HCT116 (cell line): ENCODE results near the gene TEPSIN. TPM values are rescaled to one million over a fixed set of nuclear protein-coding genes. Genes with fewer than 3 reads are reported as not detected.

Experiments used
- ATAC-seq: fragments of 200-7000 bp; cut with Tn5 transposase; 2 replicates; pipeline ENCODE4 v1.9.1; 2020; ENCODE audit warnings: mild to moderate bottlenecking, moderate library complexity
- BruUV-seq: library from RNA; stranded (reverse); fragments of 400-500 nt; replicated peaks from 2 replicates; lab custom pipeline; 2021; lab: Mats Ljungman, UMichigan
- CTCF ChIA-PET: fragments of 300-600 bp; sonication (Branson Sonifier 250); formaldehyde crosslinking; loops from one replicate; lab custom pipeline; 2021; ENCODE audit warnings: antibody characterized with exemption; lab: Charles Lee
- POLR2A ChIA-PET: fragments of 300-600, 350-600 bp; sonication (Branson Sonifier 250); formaldehyde crosslinking; loops from one replicate; lab custom pipeline; 2021; ENCODE audit warnings: antibody characterized with exemption; lab: Charles Lee
- RAD21 ChIA-PET, 2 experiments: fragments of 300-600 bp; sonication (Branson Sonifier 250); formaldehyde crosslinking; loops; one replicate each; lab custom pipeline; 2023; ENCODE audit warnings: low total read pairs in 2 of 2; ENCODE audit not compliant: uncharacterized antibody in 2 of 2, unreplicated experiment in 2 of 2, low non-redundant PET in 1 of 2; lab: Charles Lee
- DNase-seq: peaks from one replicate; pipeline ENCODE4 v3.0.0-alpha.2; 2010; ENCODE audit warnings: low read depth, low spot score
- H2AFZ ChIP-seq: fragments of 200-600 bp; shearing (Covaris generic), sonication (generic); 2 replicates; pipeline ENCODE4 v1.6.1; 2017; ENCODE audit warnings: low read depth, mixed run types, mixed read lengths, antibody characterized with exemption, low read length; ENCODE audit not compliant: poor library complexity, severe bottlenecking
- H3K27ac ChIP-seq: 2 replicates; pipeline ENCODE4 v1.5.1; 2012; ENCODE audit warnings: low read depth, low read length
- H3K27me3 ChIP-seq: fragments of 200-600 bp; sonication (generic); 2 replicates; pipeline ENCODE4 v1.6.1; 2016; ENCODE audit warnings: mixed run types, low read length, mixed read lengths; ENCODE audit not compliant: insufficient read depth
- H3K36me3 ChIP-seq, 2 experiments: fragments of 200-500 bp in 1 of 2; fragments of 200-600 bp in 1 of 2; sonication (Bioruptor generic) in 1 of 2; sonication (generic) in 1 of 2; 2 replicates each; pipeline versions ENCODE4 v1.5.1 to v1.6.1; 2014 to 2016; ENCODE audit warnings: low read length in 2 of 2, inconsistent platforms in 1 of 2, mixed read lengths in 1 of 2, mixed run types in 1 of 2; ENCODE audit not compliant: insufficient read depth in 2 of 2, control insufficient read depth in 1 of 2
- H3K4me1 ChIP-seq, 2 experiments: fragments of 200-600 bp in 1 of 2; sonication (generic) in 1 of 2; 2 replicates each; pipeline versions ENCODE4 v1.5.1 to v1.6.1; 2012 to 2017; ENCODE audit warnings: low read length in 2 of 2, inconsistent platforms in 1 of 2, mild to moderate bottlenecking in 1 of 2, mixed read lengths in 1 of 2, mixed run types in 1 of 2, moderate library complexity in 1 of 2; ENCODE audit not compliant: insufficient read depth in 2 of 2, control insufficient read depth in 1 of 2
- H3K4me2 ChIP-seq: fragments of 200-600 bp; sonication (generic); 2 replicates; pipeline ENCODE4 v1.6.1; 2017; ENCODE audit warnings: mixed run types, low read length, mixed read lengths
- H3K4me3 ChIP-seq, 2 experiments: fragments of 200-600 bp in 1 of 2; sonication (generic) in 1 of 2; replicated peaks in 1 of 2; 2 replicates each; pipeline ENCODE4 v1.5.1; 2011 to 2016; ENCODE audit warnings: low read length in 2 of 2, control low read depth in 1 of 2, low read depth in 1 of 2, mild to moderate bottlenecking in 1 of 2, mixed read lengths in 1 of 2, mixed run types in 1 of 2
- H3K79me2 ChIP-seq: fragments of 200-600 bp; sonication (generic); 2 replicates; pipeline ENCODE4 v1.6.1; 2017; ENCODE audit warnings: mild to moderate bottlenecking, mixed run types, low read length, moderate library complexity, mixed read lengths; ENCODE audit not compliant: insufficient read depth
- H3K9ac ChIP-seq: fragments of 200-600 bp; sonication (generic); 2 replicates; pipeline ENCODE4 v1.6.1; 2016; ENCODE audit warnings: low read length, mixed read lengths
- H3K9me2 ChIP-seq: fragments of 200-600 bp; sonication (generic), shearing (Covaris generic); 2 replicates; pipeline ENCODE4 v1.6.1; 2017; ENCODE audit warnings: mixed run types, mild to moderate bottlenecking, moderate library complexity; ENCODE audit not compliant: insufficient read depth
- H3K9me3 ChIP-seq, 2 experiments: fragments of 200-500 bp in 1 of 2; fragments of 200-600 bp in 1 of 2; sonication (Bioruptor generic) in 1 of 2; sonication (generic) in 1 of 2; 2 replicates each; pipeline ENCODE4 v1.6.1; 2014 to 2017; ENCODE audit warnings: low read length in 2 of 2, mixed read lengths in 2 of 2, inconsistent platforms in 1 of 2, low read depth in 1 of 2, mild to moderate bottlenecking in 1 of 2, mixed run types in 1 of 2, moderate library complexity in 1 of 2; ENCODE audit not compliant: control insufficient read depth in 1 of 2, insufficient read depth in 1 of 2
- H4K20me1 ChIP-seq: fragments of 200-600 bp; sonication (generic), shearing (Covaris generic); 2 replicates; pipeline ENCODE4 v1.6.1; 2017; ENCODE audit warnings: mixed run types, mild to moderate bottlenecking, moderate library complexity; ENCODE audit not compliant: insufficient read depth
- ATF3 ChIP-seq: IDR thresholded peaks from 2 replicates; pipeline ENCODE4 v1.6.1; 2012
- EGR1 ChIP-seq: IDR thresholded peaks from 2 replicates; pipeline ENCODE4 v1.6.1; 2012; ENCODE audit warnings: low read depth
- EZH2phosphoT487 ChIP-seq: fragments of 200-600 bp; IDR thresholded peaks from 2 replicates; pipeline ENCODE4 v1.6.1; 2018; ENCODE audit warnings: antibody characterized with exemption, borderline replicate concordance
- FOSL1 ChIP-seq: IDR thresholded peaks from 2 replicates; pipeline ENCODE4 v1.6.1; 2012; ENCODE audit warnings: low read depth
- JUND ChIP-seq: IDR thresholded peaks from 2 replicates; pipeline ENCODE4 v1.6.1; 2012
- SIN3A ChIP-seq: IDR thresholded peaks from 2 replicates; pipeline ENCODE4 v1.6.1; 2012; ENCODE audit warnings: low read depth
- SP1 ChIP-seq: IDR thresholded peaks from 2 replicates; pipeline ENCODE4 v1.6.1; 2012; ENCODE audit warnings: low read depth
- SRF ChIP-seq: IDR thresholded peaks from 2 replicates; pipeline ENCODE4 v1.6.1; 2012; ENCODE audit warnings: low read depth
- ZBTB33 ChIP-seq: IDR thresholded peaks from 2 replicates; pipeline ENCODE4 v1.6.1; 2011; ENCODE audit warnings: mild to moderate bottlenecking, low read length, moderate library complexity; ENCODE audit not compliant: insufficient replicate concordance; ENCODE audit errors: extremely low read depth
- ZNF274 ChIP-seq: fragments of 200-500 bp; sonication (Bioruptor generic); IDR thresholded peaks from 2 replicates; pipeline ENCODE4 v1.6.1; 2014; ENCODE audit warnings: mild to moderate bottlenecking, low read depth, low read length, inconsistent platforms
- intact Hi-C: fragments of 100-400 bp; cut with micrococcal nuclease; formaldehyde crosslinking; loops from 2 replicates; pipeline ENCODE4 v1.10.0; 2022
- total RNA-seq: library from RNA; stranded (reverse); gene quantifications from one replicate; pipeline ENCODE4 v1.2.1, GENCODE V29; 2021; ENCODE audit not compliant: unreplicated experiment

The TEPSIN gene
- total RNA-seq, 1 experiment from 2014 or later = 50.6 TPM

GRCh38 chr17:81196505-81197408, 42.1 kb downstream of the TEPSIN start:
- no TSS peak for BruUV-seq
- H2AFZ ChIP-seq = no peak overlapping the region
- H3K9ac ChIP-seq = no peak overlapping the region
- ChIA-PET RAD21 (no interaction called here), POLR2A (no interaction called here), CTCF (interaction anchor here (0.9 kb wide), 1 partner anchor 54 kb away, joined by 3 read pairs; no protein-coding TSS in a partner anchor)
- TF ChIP-seq ZBTB33 = no peak
- TF ChIP-seq SIN3A = no peak
- TF ChIP-seq EGR1 = no peak
- no peak for TF ChIP-seq EZH2phosphoT487
- ATAC-seq = no peak
- no peak overlapping the region for H3K27ac ChIP-seq
- H3K9me2 ChIP-seq = no peaks in the 10 kb centered on the region
- DNase-seq = no peak
- peaks cover 3 to 5% of the 10 kb centered on the region in 2 experiments for H3K36me3 ChIP-seq
- no peaks in the 10 kb centered on the region for H3K79me2 ChIP-seq
- no peak overlapping the region for H3K4me3 ChIP-seq
- H3K4me1 ChIP-seq = peaks cover 0 to 8% of the 10 kb centered on the region in 2 experiments; a peak in 1 of 4 replicates
- no peak overlapping the region for H3K4me2 ChIP-seq
- intact Hi-C loops = no loop called here
- no peaks in the 10 kb centered on the region for H3K9me3 ChIP-seq
- H4K20me1 ChIP-seq = no peaks in the 10 kb centered on the region
- no peaks in the 10 kb centered on the region for H3K27me3 ChIP-seq

GRCh38 chr17:81195941-81196495, 42.8 kb downstream of the TEPSIN start:
- POLR2A ChIA-PET = no interaction called here
- no peaks in the 10 kb centered on the region for H3K79me2 ChIP-seq
- H3K9me2 ChIP-seq = no peaks in the 10 kb centered on the region
- no peaks in the 10 kb centered on the region for H3K9me3 ChIP-seq
- TF ChIP-seq FOSL1 (no peak), SIN3A (no peak), SP1 (no peak), JUND (no peak), EGR1 (no peak), ZBTB33 (no peak), ATF3 (no peak), SRF (no peak), ZNF274 (no peak)
- TF ChIP-seq, all 23 proteins: peak for 0
- Histone ChIP-seq H3K36me3 (peaks cover 3 to 5% of the 10 kb centered on the region in 2 experiments), H3K4me2 (no peak overlapping the region), H3K4me3 (no peak overlapping the region), H3K4me1 (peaks cover 0 to 5% of the 10 kb centered on the region in 2 experiments; a peak in 1 of 4 replicates), H3K9ac (no peak overlapping the region), H2AFZ (no peak overlapping the region), H3K27me3 (no peaks in the 10 kb centered on the region), H4K20me1 (no peaks in the 10 kb centered on the region), H3K27ac (no peak overlapping the region)
- ATAC-seq = no peak
- no TSS peak for BruUV-seq
- ChIA-PET RAD21 (no interaction called here), CTCF (no interaction called here)
- intact Hi-C loops = no loop called here
- DNase-seq = no peak
